Upper lobe of left lung (tissue), 6 donors: ENCODE data around the gene REPIN1. TPM values are rescaled to one million over a fixed set of nuclear protein-coding genes. Genes with fewer than 3 reads are reported as not detected.
A peak's percentile ranks its signal among the peaks of the same experiment; 100 is the strongest.

Experiments used
- ATAC-seq, 2 donors: fragments of 200-7000 bp; cut with Tn5 transposase; one replicate each; pipeline ENCODE4 v1.9.1; 2022; ENCODE audit warnings: mild to moderate bottlenecking in 2 of 2, moderate library complexity in 2 of 2; ENCODE audit not compliant: low FRiP score in 2 of 2
- DNase-seq, 2 donors: peaks; one replicate each; pipeline ENCODE4 v3.0.0-alpha.2; 2019 to 2020
- H3K27ac ChIP-seq, 4 donors: fragments of 200-600 bp; sonication (generic); one replicate each; pipeline ENCODE4 v1.5.1; 2016 to 2019
- H3K27me3 ChIP-seq, 4 donors: fragments of 200-600 bp; sonication (generic); one replicate each; pipeline ENCODE4 v1.5.1; 2017 to 2019
- H3K36me3 ChIP-seq, 4 donors: fragments of 200-600 bp; sonication (generic); one replicate each; pipeline ENCODE4 v1.5.1; 2016 to 2019
- H3K4me1 ChIP-seq, 4 donors: fragments of 200-600 bp; sonication (generic); one replicate each; pipeline ENCODE4 v1.5.1; 2018 to 2019
- H3K4me3 ChIP-seq, 4 donors: fragments of 200-600 bp; sonication (generic); one replicate each; pipeline ENCODE4 v1.5.1; 2017 to 2019; ENCODE audit warnings: mild to moderate bottlenecking in 2 of 4, moderate library complexity in 1 of 4
- H3K9me3 ChIP-seq, 4 donors: fragments of 200-600 bp; sonication (generic); one replicate each; pipeline ENCODE4 v1.5.1; 2018 to 2019
- EP300 ChIP-seq, 4 donors: sonication (generic); formaldehyde crosslinking; IDR thresholded peaks; one replicate each; pipeline ENCODE4 v1.5.1; 2017; ENCODE audit warnings: antibody characterized with exemption in 4 of 4, control low read depth in 2 of 4
- POLR2A ChIP-seq, 4 donors: fragments of 450-650 bp; IDR thresholded peaks; one replicate each; pipeline ENCODE4 v1.5.1; 2016 to 2017; ENCODE audit warnings: antibody characterized with exemption in 4 of 4, mild to moderate bottlenecking in 2 of 4
- POLR2AphosphoS5 ChIP-seq, 2 donors: sonication (generic); formaldehyde crosslinking; IDR thresholded peaks; one replicate each; pipeline ENCODE4 v1.5.1; 2017; ENCODE audit warnings: antibody characterized with exemption in 2 of 2
- WGBS, 2 donors: methylation state at CpG; one replicate each; pipeline ENCODE4 v1.1.5; 2017 to 2018; 5-methylcytosine and 5-hydroxymethylcytosine counted together
- total RNA-seq, 6 donors: library from RNA; depleted of rRNA in 4 of 6; stranded (reverse); fragments of >200 nt in 4 of 6; gene quantifications; one replicate each; pipeline versions ENCODE4 v1.1.0 to v1.2.1, GENCODE V29; 2016 to 2021
- TF ChIP-seq, protein P1 (sequence below), 6 experiments: fragments of 450-650 bp in 4 of 6; fragments of 200-600 bp in 2 of 6; sonication (generic) in 2 of 6; IDR thresholded peaks; one replicate each; pipeline ENCODE4 v1.5.1; 2016 to 2019; ENCODE audit warnings: antibody characterized with exemption in 6 of 6
- donor health status: DM: no; HTN: no; CAD: no; lungs with moderate emphysema.
- donor health status: DM: no; HTN: yes; CAD: no; lungs with severe emphysema.

REPIN1 gene
- total RNA-seq, 6 donors from 2014 or later: 65.2 to 125 (median 105) TPM

- Histone ChIP-seq H3K27me3 (no peaks in the 10 kb centered on the region), H3K4me1 (peaks cover 12 to 18% (median 17%) of the 10 kb centered on the region in 4 donors), H3K27ac (no peak overlapping the region), H3K36me3 (peaks cover 0 to 17% (median 6%) of the 10 kb centered on the region in 4 donors), H3K9me3 (no peaks in the 10 kb centered on the region), H3K4me3 (no peak overlapping the region)
- no peak for TF ChIP-seq POLR2A (IDR thresholded peaks at IDR 0.05)
- no peak for TF ChIP-seq EP300 (IDR thresholded peaks at IDR 0.05)
- no peak for TF ChIP-seq POLR2AphosphoS5 (IDR thresholded peaks at IDR 0.05)
- TF ChIP-seq, protein P1, sequence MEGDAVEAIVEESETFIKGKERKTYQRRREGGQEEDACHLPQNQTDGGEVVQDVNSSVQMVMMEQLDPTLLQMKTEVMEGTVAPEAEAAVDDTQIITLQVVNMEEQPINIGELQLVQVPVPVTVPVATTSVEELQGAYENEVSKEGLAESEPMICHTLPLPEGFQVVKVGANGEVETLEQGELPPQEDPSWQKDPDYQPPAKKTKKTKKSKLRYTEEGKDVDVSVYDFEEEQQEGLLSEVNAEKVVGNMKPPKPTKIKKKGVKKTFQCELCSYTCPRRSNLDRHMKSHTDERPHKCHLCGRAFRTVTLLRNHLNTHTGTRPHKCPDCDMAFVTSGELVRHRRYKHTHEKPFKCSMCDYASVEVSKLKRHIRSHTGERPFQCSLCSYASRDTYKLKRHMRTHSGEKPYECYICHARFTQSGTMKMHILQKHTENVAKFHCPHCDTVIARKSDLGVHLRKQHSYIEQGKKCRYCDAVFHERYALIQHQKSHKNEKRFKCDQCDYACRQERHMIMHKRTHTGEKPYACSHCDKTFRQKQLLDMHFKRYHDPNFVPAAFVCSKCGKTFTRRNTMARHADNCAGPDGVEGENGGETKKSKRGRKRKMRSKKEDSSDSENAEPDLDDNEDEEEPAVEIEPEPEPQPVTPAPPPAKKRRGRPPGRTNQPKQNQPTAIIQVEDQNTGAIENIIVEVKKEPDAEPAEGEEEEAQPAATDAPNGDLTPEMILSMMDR (IDR thresholded peaks at IDR 0.05): no peak
- 78 to 86% methylated on average over 10 of the region's 10 CpGs for WGBS, 2 donors
- no peak for ATAC-seq
- peak in 1 of 2 donors; percentile 15 for DNase-seq
Observed at GRCh38 chr7:150409300-150410030, 40.8 kb downstream of the REPIN1 start.

DNA sequence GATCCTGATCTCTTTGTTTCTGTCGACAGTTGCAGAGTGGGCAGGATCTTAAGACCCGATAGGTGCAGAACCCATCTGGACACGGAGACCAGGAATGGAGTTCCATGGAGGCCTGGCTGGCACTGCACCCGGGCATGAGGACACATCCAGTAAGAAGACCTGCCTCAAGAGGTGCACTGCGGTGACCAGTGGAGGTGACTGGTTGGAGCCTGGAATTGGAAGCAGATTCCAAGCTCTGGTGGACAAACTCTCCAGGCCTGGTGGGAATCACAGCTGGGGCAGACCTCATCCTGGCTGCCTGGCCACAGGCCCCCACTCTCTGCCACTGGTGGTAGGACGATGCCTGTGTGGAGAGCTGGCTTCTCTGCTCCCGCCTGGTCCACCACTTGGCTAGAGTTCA is 41.5 kb downstream of the REPIN1 start:
- 60 to 98% methylated on average over 2 to 7 of the region's 7 CpGs for WGBS, 2 donors
- H3K36me3 ChIP-seq: peaks cover 0 to 17% (median 6%) of the 10 kb centered on the region in 4 donors
- TF ChIP-seq POLR2AphosphoS5 (IDR thresholded peaks at IDR 0.05): no peak
- TF ChIP-seq, protein P1 (IDR thresholded peaks at IDR 0.05): no peak
- no peak for TF ChIP-seq EP300 (IDR thresholded peaks at IDR 0.05)
- no peak for TF ChIP-seq POLR2A (IDR thresholded peaks at IDR 0.05)

DNA sequence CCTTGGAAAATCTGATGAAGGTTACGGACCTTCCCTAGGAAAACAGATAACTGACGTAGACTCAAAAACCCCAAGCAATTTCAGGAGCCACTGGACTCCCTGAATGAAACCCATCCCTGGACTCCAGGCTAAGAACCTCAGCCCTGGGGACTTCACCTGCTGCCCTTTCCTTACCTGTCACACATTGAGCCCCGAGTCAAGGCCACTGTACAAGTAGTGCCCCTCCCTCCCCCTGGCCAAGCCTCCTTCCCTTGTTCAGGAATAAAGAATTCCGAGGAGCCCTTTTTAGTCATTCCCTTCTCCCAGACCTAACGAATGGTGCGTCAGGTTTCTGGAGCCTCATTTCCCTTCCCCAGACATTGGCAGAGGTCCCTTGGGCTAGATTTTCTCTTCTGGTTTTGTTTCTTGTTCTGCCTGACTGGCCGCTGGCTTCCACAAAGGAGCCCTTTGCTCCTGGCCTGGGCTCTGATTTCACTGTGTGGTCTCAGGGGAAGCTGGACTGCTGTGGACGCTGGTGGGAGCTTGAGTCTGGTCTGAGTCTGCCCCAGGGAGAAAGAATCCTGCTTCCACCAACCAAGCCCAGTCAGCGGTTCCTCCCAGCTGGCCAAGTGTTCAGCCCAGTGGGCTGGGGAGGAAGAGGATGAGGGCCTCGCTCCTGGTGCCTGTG is 42.2 kb downstream of the REPIN1 start:
- H3K27ac ChIP-seq: no peak overlapping the region
- H3K4me1 ChIP-seq: peaks cover 11 to 16% (median 14%) of the 10 kb centered on the region in 4 donors
- 83 to 87% methylated on average over 10 of the region's 10 CpGs for WGBS, 2 donors
- H3K27me3 ChIP-seq: no peaks in the 10 kb centered on the region
- H3K9me3 ChIP-seq: no peaks in the 10 kb centered on the region
- no peak for TF ChIP-seq EP300 (IDR thresholded peaks at IDR 0.05)
- no peak for TF ChIP-seq POLR2AphosphoS5 (IDR thresholded peaks at IDR 0.05)
- TF ChIP-seq POLR2A (IDR thresholded peaks at IDR 0.05): no peak
- TF ChIP-seq, protein P1 (IDR thresholded peaks at IDR 0.05): no peak
- no peak for DNase-seq
- H3K4me3 ChIP-seq: no peak overlapping the region
- ATAC-seq: no peak
- peaks cover 0 to 17% (median 6%) of the 10 kb centered on the region in 4 donors for H3K36me3 ChIP-seq

More for the DNA sequence above, 41.5 kb downstream of the REPIN1 start:
- no peak overlapping the region for H3K4me3 ChIP-seq
- no peak overlapping the region for H3K27ac ChIP-seq
- no peak for ATAC-seq
- peaks cover 11 to 17% (median 15%) of the 10 kb centered on the region in 4 donors for H3K4me1 ChIP-seq
- H3K27me3 ChIP-seq: no peaks in the 10 kb centered on the region
- peak in 1 of 2 donors; percentile 15 for DNase-seq
- no peaks in the 10 kb centered on the region for H3K9me3 ChIP-seq

DNA sequence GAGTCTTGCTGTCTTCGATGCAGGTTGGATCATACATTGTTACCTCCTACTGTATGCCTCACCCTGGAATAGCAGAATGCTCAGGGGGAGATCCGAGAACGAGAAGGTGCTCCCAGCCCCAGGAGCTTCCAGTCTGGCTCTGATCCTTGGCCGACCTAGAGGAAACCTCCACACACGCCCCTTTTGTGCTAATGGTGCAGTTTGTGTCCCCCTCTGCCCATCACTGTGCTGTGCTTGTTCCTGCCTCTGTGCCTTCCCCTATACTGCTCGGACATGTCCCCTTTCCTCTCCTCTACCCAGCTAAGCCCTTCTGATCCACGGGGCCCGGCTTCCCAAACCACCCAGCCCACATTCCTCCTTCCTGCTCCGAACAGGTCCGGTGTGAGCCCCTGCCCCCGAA is 43.0 kb downstream of the REPIN1 start:
- H3K27ac ChIP-seq: no peak overlapping the region
- TF ChIP-seq POLR2A (IDR thresholded peaks at IDR 0.05) (no peak), EP300 (IDR thresholded peaks at IDR 0.05) (no peak), POLR2AphosphoS5 (IDR thresholded peaks at IDR 0.05) (no peak)
- TF ChIP-seq, protein P1 (IDR thresholded peaks at IDR 0.05): no peak
- DNase-seq (no peak), ATAC-seq (no peak)
- H3K27me3 ChIP-seq: no peaks in the 10 kb centered on the region
- peaks cover 0 to 17% (median 6%) of the 10 kb centered on the region in 4 donors for H3K36me3 ChIP-seq
- 79 to 93% methylated on average over 9 to 11 of the region's 11 CpGs for WGBS, 2 donors
- H3K4me3 ChIP-seq: no peak overlapping the region
- H3K4me1 ChIP-seq: peaks cover 3 to 8% (median 6%) of the 10 kb centered on the region in 4 donors
- H3K9me3 ChIP-seq: no peaks in the 10 kb centered on the region
